HepG2 (cell line): ENCODE data around the gene TPD52L2. TPM values are rescaled to one million over a fixed set of nuclear protein-coding genes. Genes with fewer than 3 reads are reported as not detected.
A peak's percentile ranks its signal among the peaks of the same experiment; 100 is the strongest.

Experiments used
- ATF2 ChIP-seq: sonication (generic); formaldehyde crosslinking; IDR thresholded peaks from 2 replicates; pipeline ENCODE4 v1.4.0; 2020; ENCODE audit warnings: missing genetic modification reagents
- BRF2 ChIP-seq: sonication (generic); formaldehyde crosslinking; IDR thresholded peaks from 2 replicates; pipeline ENCODE4 v1.8.1; 2022; ENCODE audit warnings: mild to moderate bottlenecking, missing genetic modification reagents
- CBX5 ChIP-seq: sonication (generic); formaldehyde crosslinking; IDR thresholded peaks from 2 replicates; pipeline ENCODE4 v1.4.0; 2020; ENCODE audit warnings: missing genetic modification reagents, borderline replicate concordance
- HIC2 ChIP-seq: sonication (generic); formaldehyde crosslinking; IDR thresholded peaks from 2 replicates; pipeline ENCODE4 v1.9.0; 2022; ENCODE audit warnings: low read depth, missing genetic modification reagents
- HNRNPH1 ChIP-seq: fragments of 200-400 bp; formaldehyde crosslinking; optimal IDR thresholded peaks from 2 replicates; pipeline ENCODE3; 2017; ENCODE audit warnings: mild to moderate bottlenecking, low read depth, low read length
- IRF1 ChIP-seq: sonication (generic); formaldehyde crosslinking; IDR thresholded peaks from 2 replicates; pipeline ENCODE4 v1.4.0; 2020; ENCODE audit warnings: low read depth, mild to moderate bottlenecking, missing genetic modification reagents
- KDM4B ChIP-seq: sonication (generic); formaldehyde crosslinking; IDR thresholded peaks from 2 replicates; pipeline ENCODE4 v1.4.0; 2020; ENCODE audit warnings: missing genetic modification reagents
- NFYC ChIP-seq: IDR thresholded peaks from 2 replicates; pipeline ENCODE4 v1.6.1; 2016; ENCODE audit warnings: missing genetic modification reagents, missing compliant biosample characterization
- PBX3 ChIP-seq: sonication (generic); formaldehyde crosslinking; IDR thresholded peaks from 2 replicates; pipeline ENCODE4 v1.8.1; 2023; ENCODE audit warnings: missing genetic modification reagents, inconsistent platforms, borderline replicate concordance
- RARA ChIP-seq: IDR thresholded peaks from 2 replicates; pipeline ENCODE4 v1.6.1; 2016; ENCODE audit warnings: missing genetic modification reagents, missing compliant biosample characterization
- RFXAP ChIP-seq: sonication (generic); formaldehyde crosslinking; IDR thresholded peaks from 2 replicates; pipeline ENCODE4 v1.4.0; 2020; ENCODE audit warnings: missing genetic modification reagents, borderline replicate concordance
- SMAD1 ChIP-seq: sonication (generic); formaldehyde crosslinking; IDR thresholded peaks from 2 replicates; pipeline ENCODE4 v1.4.0; 2020; ENCODE audit warnings: missing genetic modification reagents, low read depth, mild to moderate bottlenecking, borderline replicate concordance
- TOPORS ChIP-seq: sonication (generic); formaldehyde crosslinking; IDR thresholded peaks from 2 replicates; pipeline ENCODE4 v1.8.0; 2023; ENCODE audit warnings: mild to moderate bottlenecking, missing genetic modification reagents
- ZBTB46 ChIP-seq: sonication (generic); formaldehyde crosslinking; IDR thresholded peaks from 2 replicates; pipeline ENCODE4 v1.4.0; 2020; ENCODE audit warnings: mild to moderate bottlenecking, missing genetic modification reagents, borderline replicate concordance
- ZMYM4 ChIP-seq: sonication (generic); formaldehyde crosslinking; IDR thresholded peaks from 2 replicates; pipeline ENCODE4 v1.8.1; 2023; ENCODE audit warnings: mild to moderate bottlenecking, missing genetic modification reagents
- ZNF207 ChIP-seq: fragments of 450-650 bp; IDR thresholded peaks from 2 replicates; pipeline ENCODE4 v1.6.1; 2016; ENCODE audit warnings: antibody characterized with exemption, borderline replicate concordance
- ZNF225 ChIP-seq: sonication (generic); formaldehyde crosslinking; IDR thresholded peaks from 2 replicates; pipeline ENCODE4 v1.4.0; 2020; ENCODE audit warnings: mild to moderate bottlenecking, missing genetic modification reagents
- ZNF383 ChIP-seq: sonication (generic); formaldehyde crosslinking; IDR thresholded peaks from 2 replicates; pipeline ENCODE4 v1.4.0; 2020; ENCODE audit warnings: missing genetic modification reagents, mild to moderate bottlenecking, borderline replicate concordance
- ZNF782 ChIP-seq: sonication (generic); formaldehyde crosslinking; IDR thresholded peaks from 2 replicates; pipeline ENCODE4 v1.4.0; 2020; ENCODE audit warnings: missing genetic modification reagents, mild to moderate bottlenecking, borderline replicate concordance
- polyA plus RNA-seq, 8 experiments: library from polyadenylated mRNA; depleted of rRNA in 3 of 8; stranded (reverse) in 7 of 8; unstranded in 1 of 8; fragments of >200 nt; fragmentation: Illumina TruSeq in 4 of 8; extraction: Trizol in 4 of 8; gene quantifications; 2 replicates each; pipeline versions ENCODE4 v1.2.1 to v1.2.3, GENCODE V29; 2011 to 2016; ENCODE audit warnings: low read depth in 4 of 8, missing spikeins in 1 of 8, mixed read lengths in 1 of 8; ENCODE audit not compliant: insufficient read depth in 1 of 8
- total RNA-seq, 5 experiments: library from RNA; depleted of rRNA; stranded (reverse); fragments of >200 nt; fragmentation: Illumina TruSeq; extraction: Trizol; gene quantifications; 2 replicates each; pipeline ENCODE4 v1.2.3, GENCODE V29; 2016; ENCODE audit warnings: low read depth in 1 of 5

Gene TPD52L2
- total and polyA plus RNA-seq, 2 of the 13 experiments (the other 11 are each of a cell fraction or from before 2014, with no cell fraction given) = 156 to 184 TPM

- TF ChIP-seq RFXAP (CRISPR knock-in tag) (peak; percentile 79; the same call in 1 of the 2 replicates), BRF2 (peak; percentile 73; the same call in 1 of the 2 replicates), IRF1 (peak; percentile 54; the same call in 1 of the 2 replicates), ZMYM4 (CRISPR knock-in tag) (peak; percentile 57; the same call in 1 of the 2 replicates), CBX5 (CRISPR knock-in tag) (0 out of 2 replicates have a peak, but pooled peaks have one; percentile 36), RARA (CRISPR knock-in tag) (peak; percentile 22), SMAD1 (CRISPR knock-in tag) (peak; percentile 66; the same call in 1 of the 2 replicates), HNRNPH1 (no peak), ZNF383 (CRISPR knock-in tag) (peak; percentile 76; the same call in 1 of the 2 replicates), HIC2 (peak; percentile 15; the same call in 1 of the 2 replicates), ZBTB46 (no peak), ZNF207 (no peak), TOPORS (CRISPR knock-in tag) (no peak; the same call in none of the 2 replicates), ATF2 (CRISPR knock-in tag) (peak; percentile 64; the same call in 1 of the 2 replicates), ZNF225 (CRISPR knock-in tag) (0 out of 2 replicates have a peak, but pooled peaks have one; percentile 22), PBX3 (no peak), ZNF782 (CRISPR knock-in tag) (peak; percentile 92), KDM4B (CRISPR knock-in tag) (peak; percentile 55; the same call in 1 of the 2 replicates), NFYC (peak; percentile 46; the same call in 1 of the 2 replicates)
Observed at GRCh38 chr20:63894358-63895201, 29.5 kb downstream of the TPD52L2 start, which contains the start of gene DNAJC5 (continued).
